Measurements from ENCODE around the gene MAN2A1. TPM values are rescaled to one million over a fixed set of nuclear protein-coding genes. Genes with fewer than 3 reads are reported as not detected.
A peak's percentile ranks its signal among the peaks of the same experiment; 100 is the strongest.

MAN2A1 gene
- total RNA-seq, 6 experiments from 2014 or later, result 48.1 to 68.8 (median 61.9) TPM

DNA sequence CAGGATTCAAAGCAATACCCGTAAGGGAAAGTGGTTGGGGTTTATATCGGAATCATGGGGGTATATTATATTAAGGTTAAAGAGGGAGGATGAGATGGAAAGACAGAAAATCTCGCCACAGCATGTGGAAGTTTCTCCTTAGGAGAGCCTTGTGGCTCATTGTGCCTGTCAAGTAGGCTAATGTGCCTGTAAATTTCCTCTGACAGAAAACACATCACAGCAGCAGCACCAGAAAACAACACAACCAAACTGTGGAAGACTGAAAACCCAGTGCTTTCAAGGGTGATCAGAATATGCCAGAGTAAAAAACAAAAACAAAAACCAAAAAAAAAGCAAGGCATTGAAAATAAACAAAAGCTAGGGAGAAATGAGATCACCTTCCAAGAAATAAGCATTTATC is 11.3 kb upstream of the MAN2A1 start:
- 81% methylated on average over 3 of the region's 3 CpGs for WGBS (ENCODE audit: insufficient coverage, low coverage, low lambda C conversion rate, missing lambda C conversion rate)
- Histone ChIP-seq H3K4me3 (no peak overlapping the region), H3K36me3 (no peaks in the 10 kb centered on the region), H3K27me3 (no peaks in the 10 kb centered on the region), H3K27ac (no peak overlapping the region), H3K4me1 (no peaks in the 10 kb centered on the region), H3K9me3 (no peaks in the 10 kb centered on the region)
- intact Hi-C loops (cut with DNase I), result no loop called here
- DNase-seq, result no peak
- no peak for ATAC-seq
- no peak for TF ChIP-seq POLR2A (IDR thresholded peaks at IDR 0.05)
- TF ChIP-seq, protein P1, sequence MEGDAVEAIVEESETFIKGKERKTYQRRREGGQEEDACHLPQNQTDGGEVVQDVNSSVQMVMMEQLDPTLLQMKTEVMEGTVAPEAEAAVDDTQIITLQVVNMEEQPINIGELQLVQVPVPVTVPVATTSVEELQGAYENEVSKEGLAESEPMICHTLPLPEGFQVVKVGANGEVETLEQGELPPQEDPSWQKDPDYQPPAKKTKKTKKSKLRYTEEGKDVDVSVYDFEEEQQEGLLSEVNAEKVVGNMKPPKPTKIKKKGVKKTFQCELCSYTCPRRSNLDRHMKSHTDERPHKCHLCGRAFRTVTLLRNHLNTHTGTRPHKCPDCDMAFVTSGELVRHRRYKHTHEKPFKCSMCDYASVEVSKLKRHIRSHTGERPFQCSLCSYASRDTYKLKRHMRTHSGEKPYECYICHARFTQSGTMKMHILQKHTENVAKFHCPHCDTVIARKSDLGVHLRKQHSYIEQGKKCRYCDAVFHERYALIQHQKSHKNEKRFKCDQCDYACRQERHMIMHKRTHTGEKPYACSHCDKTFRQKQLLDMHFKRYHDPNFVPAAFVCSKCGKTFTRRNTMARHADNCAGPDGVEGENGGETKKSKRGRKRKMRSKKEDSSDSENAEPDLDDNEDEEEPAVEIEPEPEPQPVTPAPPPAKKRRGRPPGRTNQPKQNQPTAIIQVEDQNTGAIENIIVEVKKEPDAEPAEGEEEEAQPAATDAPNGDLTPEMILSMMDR (IDR thresholded peaks at IDR 0.05), result no peak

DNA sequence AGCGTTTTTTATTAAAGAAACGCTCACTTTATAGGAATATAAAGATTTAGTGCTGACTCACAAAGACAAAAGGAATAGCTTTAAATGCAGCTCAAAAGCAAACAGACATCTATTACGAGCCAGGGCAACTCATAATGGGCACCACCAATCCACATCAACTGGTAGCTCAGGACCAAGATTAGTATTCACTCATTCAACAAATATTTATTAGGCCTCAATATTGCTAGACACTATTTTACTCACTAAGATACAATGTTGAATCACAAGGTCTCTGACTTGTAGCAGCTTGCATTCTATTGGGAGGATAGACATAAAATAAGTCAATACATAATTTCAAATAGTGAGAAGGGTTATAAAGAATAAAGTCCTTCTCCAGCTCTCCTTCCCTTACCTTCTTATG is 8.0 kb upstream of the MAN2A1 start:
- TF ChIP-seq POLR2A (IDR thresholded peaks at IDR 0.05), result no peak
- Histone ChIP-seq H3K36me3 (no peaks in the 10 kb centered on the region), H3K27me3 (no peaks in the 10 kb centered on the region), H3K4me3 (no peak overlapping the region), H3K4me1 (no peaks in the 10 kb centered on the region), H3K27ac (no peak overlapping the region), H3K9me3 (no peaks in the 10 kb centered on the region)
- DNase-seq (no peak), ATAC-seq (no peak)
- whole genome bisulfite sequencing (ENCODE audit: insufficient coverage, low coverage, low lambda C conversion rate, missing lambda C conversion rate), result 89% methylated on average over 3 of the region's 3 CpGs
- intact Hi-C loops (cut with DNase I), result no loop called here

DNA sequence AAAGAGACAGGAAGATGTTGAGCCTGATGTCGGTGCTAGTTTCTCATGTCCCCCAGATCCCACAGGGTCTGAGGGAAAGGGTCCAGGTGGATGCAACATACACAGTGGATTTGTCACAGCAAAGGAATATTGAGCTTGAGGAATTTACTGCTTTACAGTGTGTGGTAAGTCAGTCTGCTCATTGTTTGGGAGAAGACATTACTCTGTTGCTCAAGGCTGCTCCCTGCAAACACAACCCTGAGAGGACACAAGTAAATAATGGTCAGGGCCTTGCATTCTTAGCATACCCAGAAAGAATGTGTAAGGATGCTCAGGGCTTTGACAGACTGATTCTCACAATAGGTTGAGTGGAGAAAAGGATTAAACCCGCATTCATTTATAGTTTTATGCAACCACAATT is 7.3 kb upstream of the MAN2A1 start:
- DNase-seq, result no peak
- H3K27me3 ChIP-seq, result no peaks in the 10 kb centered on the region
- H3K27ac ChIP-seq, result no peak overlapping the region
- intact Hi-C loops (cut with DNase I), result no loop called here
- TF ChIP-seq, protein P1 (IDR thresholded peaks at IDR 0.05), result no peak
- no peak for TF ChIP-seq POLR2A (IDR thresholded peaks at IDR 0.05)
- H3K9me3 ChIP-seq, result no peaks in the 10 kb centered on the region
- no peaks in the 10 kb centered on the region for H3K4me1 ChIP-seq
- 90% methylated on average over 2 of the region's 2 CpGs for WGBS (ENCODE audit: insufficient coverage, low coverage, low lambda C conversion rate, missing lambda C conversion rate)
- H3K36me3 ChIP-seq, result no peaks in the 10 kb centered on the region
- ATAC-seq, result no peak
- H3K4me3 ChIP-seq, result no peak overlapping the region

DNA sequence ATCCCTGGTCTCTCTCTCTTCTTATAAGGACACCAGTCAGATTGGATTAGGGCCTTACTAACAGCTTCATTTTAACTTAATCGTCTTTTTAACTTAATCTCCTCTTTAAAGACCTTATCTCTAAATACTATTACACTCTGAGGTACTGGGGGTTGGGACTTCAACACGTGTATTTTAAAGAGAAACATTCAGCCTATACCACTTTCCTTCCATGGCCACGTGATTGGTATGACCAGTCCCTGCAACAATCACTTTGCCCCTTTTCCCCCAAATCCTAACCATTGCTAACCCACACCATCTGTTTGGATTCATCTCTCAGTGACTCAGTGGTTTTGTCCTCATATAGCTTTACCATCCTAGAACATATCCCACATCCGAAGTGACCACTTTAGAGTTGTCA is 3.8 kb upstream of the MAN2A1 start:
- WGBS (ENCODE audit: insufficient coverage, low coverage, low lambda C conversion rate, missing lambda C conversion rate), result 76% methylated on average over 4 of the region's 4 CpGs
- ATAC-seq (no peak), DNase-seq (no peak)
- TF ChIP-seq, protein P1 (IDR thresholded peaks at IDR 0.05), result no peak
- no peak for TF ChIP-seq POLR2A (IDR thresholded peaks at IDR 0.05)
- H3K4me3 ChIP-seq, result no peak overlapping the region
- no peaks in the 10 kb centered on the region for H3K9me3 ChIP-seq
- intact Hi-C loops (cut with DNase I), result no loop called here
- H3K27ac ChIP-seq, result no peak overlapping the region
- no peaks in the 10 kb centered on the region for H3K27me3 ChIP-seq
- no peaks in the 10 kb centered on the region for H3K4me1 ChIP-seq
- no peaks in the 10 kb centered on the region for H3K36me3 ChIP-seq

DNA sequence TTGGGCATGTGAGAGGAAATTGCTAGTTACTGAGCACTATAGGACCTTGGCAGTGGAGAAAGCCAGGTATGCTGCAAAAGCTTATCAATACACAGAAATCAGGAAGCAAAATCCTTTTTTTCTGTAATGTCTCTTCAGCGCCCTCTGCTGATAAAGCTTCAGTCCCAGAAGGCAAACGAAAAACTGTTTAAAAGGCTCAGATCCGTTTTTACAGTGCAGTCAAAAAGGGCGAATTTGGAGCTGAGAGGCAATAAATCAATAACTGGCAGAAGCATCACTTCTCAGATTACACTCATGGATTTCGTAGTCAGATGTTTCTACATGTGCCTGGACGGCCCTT is 1.1 kb upstream of the MAN2A1 start:
- Histone ChIP-seq H3K36me3 (no peaks in the 10 kb centered on the region), H3K27ac (peak overlapping the region; percentile 98), H3K4me1 (peaks cover 0 to 20% (median 8%) of the 10 kb centered on the region in 4 donors), H3K27me3 (no peaks in the 10 kb centered on the region), H3K4me3 (peak overlapping the region; percentile 83 to 90 (median 89)), H3K9me3 (no peaks in the 10 kb centered on the region)
- peak in 3 of 4 donors; percentile 10 to 36 (median 12) for ATAC-seq
- intact Hi-C loops (cut with DNase I), result no loop called here
- 4% methylated on average over 6 of the region's 6 CpGs for WGBS (ENCODE audit: insufficient coverage, low coverage, low lambda C conversion rate, missing lambda C conversion rate)
- no peak for DNase-seq
- TF ChIP-seq POLR2A (IDR thresholded peaks at IDR 0.05), result no peak
- TF ChIP-seq, protein P1 (IDR thresholded peaks at IDR 0.05), result peak; percentile 39 to 78 (median 58)

Measured in right lobe of liver (tissue), 6 donors.